Sigmoid colon (tissue), 7 donors: Measurements from ENCODE around the gene MAMSTR. TPM values are rescaled to one million over a fixed set of nuclear protein-coding genes. Genes with fewer than 3 reads are reported as not detected.
A peak's percentile ranks its signal among the peaks of the same experiment; 100 is the strongest.
"Not testable (repeated sequence)": the region's sequence is repeated elsewhere in the genome, so short reads cannot be mapped to it uniquely, and the experiment has no call there.

Source experiments
- DNase-seq: peaks from one replicate; pipeline ENCODE4 v3.0.0-alpha.2; 2019
- H3K27ac ChIP-seq, 4 donors: fragments of 200-600 bp; sonication (generic); one replicate each; pipeline ENCODE4 v1.5.1; 2016 to 2019; ENCODE audit warnings: mild to moderate bottlenecking in 1 of 4
- H3K27me3 ChIP-seq, 3 donors: fragments of 200-600 bp; sonication (generic); one replicate each; pipeline ENCODE4 v1.5.1; 2019; ENCODE audit warnings: mild to moderate bottlenecking in 1 of 3
- H3K36me3 ChIP-seq, 4 donors: fragments of 200-600 bp; sonication (generic); one replicate each; pipeline ENCODE4 v1.5.1; 2016 to 2019
- H3K4me1 ChIP-seq, 4 donors: fragments of 200-600 bp; sonication (generic); one replicate each; pipeline ENCODE4 v1.5.1; 2017 to 2019
- H3K4me3 ChIP-seq, 4 donors: fragments of 200-600 bp; sonication (generic); one replicate each; pipeline ENCODE4 v1.5.1; 2017 to 2019; ENCODE audit warnings: mild to moderate bottlenecking in 2 of 4, moderate library complexity in 1 of 4
- H3K9me3 ChIP-seq, 4 donors: fragments of 200-600 bp in 3 of 4; sonication (generic) in 3 of 4; one replicate each; pipeline versions ENCODE4 v1.5.1 to v1.6.1; 2013 to 2019
- EP300 ChIP-seq, 4 donors: sonication (generic); formaldehyde crosslinking; IDR thresholded peaks; one replicate each; pipeline ENCODE4 v1.6.1; 2017; ENCODE audit warnings: antibody characterized with exemption in 4 of 4
- POLR2A ChIP-seq, 2 donors: fragments of 450-650 bp; IDR thresholded peaks; one replicate each; pipeline ENCODE4 v1.6.1; 2016; ENCODE audit warnings: antibody characterized with exemption in 2 of 2, mild to moderate bottlenecking in 2 of 2, moderate library complexity in 2 of 2
- POLR2AphosphoS5 ChIP-seq, 4 donors: sonication (generic); formaldehyde crosslinking; IDR thresholded peaks; one replicate each; pipeline ENCODE4 v1.6.1; 2017; ENCODE audit warnings: antibody characterized with exemption in 4 of 4
- WGBS, 2 donors: extraction: QIAGEN DNeasy Blood & Tissue Kit; methylation state at CpG; one replicate each; pipeline ENCODE4 v1.1.7; 2013; 5-methylcytosine and 5-hydroxymethylcytosine counted together
- intact Hi-C: fragments of 100-400 bp; cut with DNase I; formaldehyde crosslinking; loops from one replicate; pipeline ENCODE4 v1.15.1; 2023
- polyA plus RNA-seq, 3 donors: library from polyadenylated mRNA; stranded (reverse); fragments of 200-250 nt; gene quantifications; one replicate each; pipeline ENCODE4 v1.2.3, GENCODE V29; 2013
- total RNA-seq, 4 donors: library from RNA; depleted of rRNA; stranded (reverse); fragments of >200 nt; gene quantifications; one replicate each; pipeline ENCODE4 v1.1.0, GENCODE V29; 2016
- TF ChIP-seq, protein P1 (sequence below), 4 experiments: fragments of 450-650 bp in 3 of 4; fragments of 200-600 bp in 1 of 4; IDR thresholded peaks; one replicate each; pipeline ENCODE4 v1.5.1; 2016 to 2019; ENCODE audit warnings: antibody characterized with exemption in 4 of 4, mild to moderate bottlenecking in 3 of 4, moderate library complexity in 2 of 4
- donor health status: healthy with polysubstance abuse.
- donor health status: Bipolar disorder and iron deficiency.
- donor health status: healthy.

MAMSTR gene
- total and polyA plus RNA-seq, 7 donors = 0.69 to 1.8 (median 0.89) TPM; not detected in 1

DNA sequence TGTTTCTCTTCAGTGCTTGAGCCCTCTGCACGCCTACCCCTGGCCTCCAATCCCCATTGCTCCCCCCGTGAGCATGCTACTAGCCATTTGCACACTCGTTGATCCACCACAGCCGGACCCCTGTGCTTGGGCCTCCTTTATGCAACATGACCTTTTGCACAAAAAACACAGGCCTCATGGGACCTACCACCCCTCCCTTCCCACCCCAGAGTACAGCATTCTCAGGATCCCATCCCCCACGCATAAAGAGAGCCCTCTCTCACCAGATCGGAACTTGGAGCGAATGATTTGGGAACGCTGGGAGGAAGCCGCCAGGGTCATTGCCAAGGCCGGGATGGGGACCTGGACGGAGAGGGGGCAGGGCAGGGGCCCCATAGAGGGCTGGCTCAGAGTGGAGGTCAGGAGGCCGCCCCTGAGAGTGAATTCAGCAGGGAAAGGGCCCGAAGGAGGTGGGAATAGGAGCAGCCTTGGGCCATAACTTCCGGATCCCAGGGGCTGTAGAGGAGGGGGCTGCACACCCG is 754 bp downstream of the MAMSTR start:
- WGBS, 2 donors = 74 to 81% methylated on average over 15 of the region's 15 CpGs

DNA sequence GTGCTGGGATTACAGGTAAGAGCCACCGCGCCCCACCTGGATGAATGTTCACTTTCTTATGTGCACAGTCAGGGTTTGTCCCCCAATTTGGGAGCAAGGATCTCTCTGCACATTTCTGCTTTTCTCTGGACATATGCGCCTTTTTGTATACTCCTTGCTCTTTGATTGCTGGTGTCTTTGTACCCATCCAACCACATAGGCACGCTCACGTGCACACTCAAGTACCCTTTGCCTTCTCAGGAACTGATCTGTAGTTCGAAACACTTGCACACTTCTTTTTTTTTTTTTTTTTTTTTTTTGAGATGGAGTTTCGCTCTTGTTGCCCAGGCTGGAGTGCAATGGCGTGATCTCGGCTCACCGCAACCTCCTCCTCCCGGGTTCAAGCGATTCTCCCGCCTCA is 1.4 kb downstream of the MAMSTR start:
- H3K4me3 ChIP-seq, H3K9me3 ChIP-seq, intact Hi-C loops, H3K27me3 ChIP-seq, DNase-seq, H3K36me3 ChIP-seq: not testable (repeated sequence)
- Histone ChIP-seq H3K27ac (peak overlapping the region in 1 of 4 donors; percentile 88), H3K4me1 (peaks cover 0 to 59% (median 44%) of the 10 kb centered on the region in 4 donors)
- WGBS, 2 donors = 90 to 92% methylated on average over 13 of the region's 13 CpGs

More for the DNA sequence above, 754 bp downstream of the MAMSTR start:
- Histone ChIP-seq H3K27me3 (no peaks in the 10 kb centered on the region), H3K4me1 (peaks cover 0 to 53% (median 39%) of the 10 kb centered on the region in 4 donors), H3K36me3 (no peaks in the 10 kb centered on the region), H3K27ac (peak overlapping the region; percentile 25 to 51 (median 36)), H3K9me3 (no peaks in the 10 kb centered on the region), H3K4me3 (no peak overlapping the region)
- TF ChIP-seq POLR2A (IDR thresholded peaks at IDR 0.05) (no peak), EP300 (IDR thresholded peaks at IDR 0.05) (no peak), POLR2AphosphoS5 (IDR thresholded peaks at IDR 0.05) (no peak)
- TF ChIP-seq, protein P1, sequence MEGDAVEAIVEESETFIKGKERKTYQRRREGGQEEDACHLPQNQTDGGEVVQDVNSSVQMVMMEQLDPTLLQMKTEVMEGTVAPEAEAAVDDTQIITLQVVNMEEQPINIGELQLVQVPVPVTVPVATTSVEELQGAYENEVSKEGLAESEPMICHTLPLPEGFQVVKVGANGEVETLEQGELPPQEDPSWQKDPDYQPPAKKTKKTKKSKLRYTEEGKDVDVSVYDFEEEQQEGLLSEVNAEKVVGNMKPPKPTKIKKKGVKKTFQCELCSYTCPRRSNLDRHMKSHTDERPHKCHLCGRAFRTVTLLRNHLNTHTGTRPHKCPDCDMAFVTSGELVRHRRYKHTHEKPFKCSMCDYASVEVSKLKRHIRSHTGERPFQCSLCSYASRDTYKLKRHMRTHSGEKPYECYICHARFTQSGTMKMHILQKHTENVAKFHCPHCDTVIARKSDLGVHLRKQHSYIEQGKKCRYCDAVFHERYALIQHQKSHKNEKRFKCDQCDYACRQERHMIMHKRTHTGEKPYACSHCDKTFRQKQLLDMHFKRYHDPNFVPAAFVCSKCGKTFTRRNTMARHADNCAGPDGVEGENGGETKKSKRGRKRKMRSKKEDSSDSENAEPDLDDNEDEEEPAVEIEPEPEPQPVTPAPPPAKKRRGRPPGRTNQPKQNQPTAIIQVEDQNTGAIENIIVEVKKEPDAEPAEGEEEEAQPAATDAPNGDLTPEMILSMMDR (IDR thresholded peaks at IDR 0.05) = no peak
- intact Hi-C loops = no loop called here
- DNase-seq = no peak

DNA sequence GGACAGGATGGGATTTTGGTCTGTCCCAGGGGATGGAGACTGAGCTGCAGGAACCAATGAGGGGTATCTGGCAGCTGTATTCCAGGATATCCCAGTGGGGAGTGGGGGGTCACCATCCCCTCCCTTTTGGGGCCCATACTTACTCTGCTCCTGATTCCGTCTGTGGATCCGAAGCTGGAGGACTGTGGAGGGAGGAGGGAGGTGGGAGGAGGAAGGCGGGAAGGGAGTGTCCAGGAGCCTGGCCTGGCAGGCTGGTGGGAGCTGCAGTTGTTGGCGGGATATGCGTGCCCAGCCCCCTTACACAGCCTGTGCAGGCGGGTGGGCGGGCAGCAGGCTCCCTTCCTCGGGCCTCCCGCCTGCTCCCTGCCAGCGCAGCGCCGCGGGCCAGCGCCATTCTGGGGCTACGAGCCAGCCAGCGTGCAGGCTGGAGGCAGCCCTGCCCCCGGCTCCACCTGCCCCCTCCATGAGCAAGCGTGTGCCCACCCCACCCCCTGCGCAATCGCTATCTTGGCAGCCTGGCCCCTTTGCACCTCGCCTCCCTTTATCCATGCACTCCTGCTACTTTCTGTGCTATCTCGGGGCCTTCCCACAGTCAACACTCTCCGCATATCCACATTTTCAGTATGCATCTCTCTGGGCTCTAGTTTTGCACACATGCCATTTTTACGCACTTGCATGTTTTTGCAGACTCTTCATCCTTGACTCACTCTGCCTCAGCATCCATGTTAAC is 2.8 kb downstream of the MAMSTR start:
- intact Hi-C loops = no loop called here
- H3K36me3 ChIP-seq = no peaks in the 10 kb centered on the region
- peak; percentile 82 for DNase-seq
- 17 to 43% methylated on average over 24 of the region's 24 CpGs for WGBS, 2 donors
- TF ChIP-seq, protein P1 (IDR thresholded peaks at IDR 0.05) = no peak
- TF ChIP-seq POLR2AphosphoS5 (IDR thresholded peaks at IDR 0.05) (no peak), EP300 (IDR thresholded peaks at IDR 0.05) (no peak), POLR2A (IDR thresholded peaks at IDR 0.05) (no peak)
- H3K27ac ChIP-seq = peak overlapping the region; percentile 84 to 88 (median 86)
- H3K27me3 ChIP-seq = no peaks in the 10 kb centered on the region
- no peaks in the 10 kb centered on the region for H3K9me3 ChIP-seq
- H3K4me1 ChIP-seq = peaks cover 0 to 65% (median 48%) of the 10 kb centered on the region in 4 donors
- peak overlapping the region; percentile 3 to 45 (median 31) for H3K4me3 ChIP-seq

DNA sequence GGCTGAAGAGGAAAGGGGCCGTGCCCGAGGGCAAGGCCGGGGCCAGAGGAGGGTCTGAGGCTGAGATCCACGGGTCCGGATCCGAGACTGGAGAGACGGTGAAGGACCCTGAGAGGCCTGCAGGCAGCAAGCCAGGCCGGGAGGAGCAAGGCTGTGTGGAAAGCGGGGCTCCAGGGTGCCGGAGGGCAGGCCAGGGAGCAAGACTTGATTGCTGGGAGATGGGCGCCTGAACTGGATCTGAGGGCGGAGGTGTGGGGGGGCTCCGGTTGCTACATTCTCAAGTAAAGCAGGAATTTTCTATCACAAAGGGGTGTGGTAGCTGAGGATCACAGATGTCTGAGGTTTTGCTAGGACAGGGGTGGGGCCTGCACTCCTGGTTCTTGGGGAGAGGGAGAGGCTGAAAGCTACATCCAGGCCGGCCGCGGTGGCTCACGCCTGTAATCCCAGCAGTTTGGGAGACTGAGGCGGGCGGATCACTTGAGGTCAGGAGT is 3.8 kb downstream of the MAMSTR start:
- Histone ChIP-seq H3K27ac (peak overlapping the region; percentile 84 to 88 (median 86)), H3K4me1 (peaks cover 0 to 62% (median 48%) of the 10 kb centered on the region in 4 donors), H3K9me3 (peaks cover 0 to 2% (median 0%) of the 10 kb centered on the region in 4 donors), H3K36me3 (no peaks in the 10 kb centered on the region), H3K4me3 (peak overlapping the region in 1 of 4 donors; percentile 19), H3K27me3 (no peaks in the 10 kb centered on the region)
- intact Hi-C loops = no loop called here
- DNase-seq = peak; percentile 78
- no peak for TF ChIP-seq POLR2AphosphoS5 (IDR thresholded peaks at IDR 0.05)
- TF ChIP-seq, protein P1 (IDR thresholded peaks at IDR 0.05) = no peak
- TF ChIP-seq EP300 (IDR thresholded peaks at IDR 0.05) = no peak
- TF ChIP-seq POLR2A (IDR thresholded peaks at IDR 0.05) = no peak
- WGBS, 2 donors = 30 to 67% methylated on average over 19 of the region's 19 CpGs
